ENCODE results near the gene SIAH3.

Gene SIAH3

GRCh38 chr13:45851171-45851921 lies at the start of gene SIAH3:
TSS of gene SIAH3 (minus strand) at chr13:45851753. CDS start at chr13:45851629, 124 bp downstream.
- Histone ChIP-seq H3K27me3 (ENCODE audit: control insufficient read depth, insufficient read depth, low read length) (peaks cover 10% of the 10 kb centered on the region; the same call in 1 of the 2 replicates), H3K4me3 (ENCODE audit: low read length) (peak within 1 kb of the TSS; percentile 14; the same call in 1 of the 2 replicates), H3K4me1 (ENCODE audit: control insufficient read depth, insufficient read depth, low read length) (peaks cover 7% of the 10 kb centered on the region; the same call in 1 of the 2 replicates), H3K9me3 (ENCODE audit: control insufficient read depth, insufficient read depth, low read length) (no peaks in the 10 kb centered on the region), H3K36me3 (ENCODE audit: control insufficient read depth, insufficient read depth, low read length) (no peaks in the 10 kb centered on the region), H3K27ac (ENCODE audit: low read length) (no peak within 1 kb of the TSS)
- no CpG with 5 or more reads among the region's 35 CpGs for WGBS (ENCODE audit: insufficient coverage, insufficient read length)
- no peak for DNase-seq (ENCODE audit: low read depth, low spot score)

GRCh38 chr13:45899406-45899805 lies 47.9 kb upstream of the SIAH3 start:
- H3K4me3 ChIP-seq (ENCODE audit: low read length): no peak overlapping the region
- no CpG with 5 or more reads among the region's 3 CpGs for WGBS (ENCODE audit: insufficient coverage, insufficient read length)
- no peaks in the 10 kb centered on the region for H3K36me3 ChIP-seq (ENCODE audit: control insufficient read depth, insufficient read depth, low read length)
- H3K9me3 ChIP-seq (ENCODE audit: control insufficient read depth, insufficient read depth, low read length): no peaks in the 10 kb centered on the region
- no peaks in the 10 kb centered on the region for H3K4me1 ChIP-seq (ENCODE audit: control insufficient read depth, insufficient read depth, low read length)
- DNase-seq (ENCODE audit: low read depth, low spot score): no peak
- no peak overlapping the region for H3K27ac ChIP-seq (ENCODE audit: low read length)
- H3K27me3 ChIP-seq (ENCODE audit: control insufficient read depth, insufficient read depth, low read length): no peaks in the 10 kb centered on the region

GRCh38 chr13:45897562-45897961 lies 46.0 kb upstream of the SIAH3 start:
- WGBS (ENCODE audit: insufficient coverage, insufficient read length): no CpG with 5 or more reads among the region's 2 CpGs
- no peak overlapping the region for H3K27ac ChIP-seq (ENCODE audit: low read length)
- DNase-seq (ENCODE audit: low read depth, low spot score): no peak
- no peaks in the 10 kb centered on the region for H3K9me3 ChIP-seq (ENCODE audit: control insufficient read depth, insufficient read depth, low read length)
- H3K4me3 ChIP-seq (ENCODE audit: low read length): no peak overlapping the region
- no peaks in the 10 kb centered on the region for H3K4me1 ChIP-seq (ENCODE audit: control insufficient read depth, insufficient read depth, low read length)
- no peaks in the 10 kb centered on the region for H3K27me3 ChIP-seq (ENCODE audit: control insufficient read depth, insufficient read depth, low read length)
- no peaks in the 10 kb centered on the region for H3K36me3 ChIP-seq (ENCODE audit: control insufficient read depth, insufficient read depth, low read length)

GRCh38 chr13:45896285-45896684 lies 44.7 kb upstream of the SIAH3 start:
- WGBS (ENCODE audit: insufficient coverage, insufficient read length): no CpG with 5 or more reads among the region's 5 CpGs
- H3K36me3 ChIP-seq (ENCODE audit: control insufficient read depth, insufficient read depth, low read length): no peaks in the 10 kb centered on the region
- H3K27me3 ChIP-seq (ENCODE audit: control insufficient read depth, insufficient read depth, low read length): no peaks in the 10 kb centered on the region
- no peak overlapping the region for H3K4me3 ChIP-seq (ENCODE audit: low read length)
- no peaks in the 10 kb centered on the region for H3K9me3 ChIP-seq (ENCODE audit: control insufficient read depth, insufficient read depth, low read length)
- H3K4me1 ChIP-seq (ENCODE audit: control insufficient read depth, insufficient read depth, low read length): no peaks in the 10 kb centered on the region
- no peak overlapping the region for H3K27ac ChIP-seq (ENCODE audit: low read length)
- no peak for DNase-seq (ENCODE audit: low read depth, low spot score)

- Histone ChIP-seq H3K4me1 (ENCODE audit: control insufficient read depth, insufficient read depth, low read length) (no peaks in the 10 kb centered on the region), H3K27ac (ENCODE audit: low read length) (no peak overlapping the region), H3K36me3 (ENCODE audit: control insufficient read depth, insufficient read depth, low read length) (no peaks in the 10 kb centered on the region), H3K27me3 (ENCODE audit: control insufficient read depth, insufficient read depth, low read length) (no peaks in the 10 kb centered on the region), H3K4me3 (ENCODE audit: low read length) (no peak overlapping the region), H3K9me3 (ENCODE audit: control insufficient read depth, insufficient read depth, low read length) (no peaks in the 10 kb centered on the region)
- WGBS (ENCODE audit: insufficient coverage, insufficient read length): no CpG with 5 or more reads among the region's 2 CpGs
- no peak for DNase-seq (ENCODE audit: low read depth, low spot score)
Observed at GRCh38 chr13:45895881-45896280, 44.3 kb upstream of the SIAH3 start.

- Histone ChIP-seq H3K27me3 (ENCODE audit: control insufficient read depth, insufficient read depth, low read length) (no peaks in the 10 kb centered on the region), H3K36me3 (ENCODE audit: control insufficient read depth, insufficient read depth, low read length) (no peaks in the 10 kb centered on the region), H3K4me1 (ENCODE audit: control insufficient read depth, insufficient read depth, low read length) (no peaks in the 10 kb centered on the region), H3K27ac (ENCODE audit: low read length) (no peak overlapping the region), H3K4me3 (ENCODE audit: low read length) (no peak overlapping the region), H3K9me3 (ENCODE audit: control insufficient read depth, insufficient read depth, low read length) (no peaks in the 10 kb centered on the region)
- DNase-seq (ENCODE audit: low read depth, low spot score): no peak
Observed at GRCh38 chr13:45892513-45892912, 41.0 kb upstream of the SIAH3 start.

GRCh38 chr13:45889590-45890243 lies 38.2 kb upstream of the SIAH3 start:
- DNase-seq (ENCODE audit: low read depth, low spot score): no peak
- no peak overlapping the region for H3K27ac ChIP-seq (ENCODE audit: low read length)
- H3K9me3 ChIP-seq (ENCODE audit: control insufficient read depth, insufficient read depth, low read length): no peaks in the 10 kb centered on the region
- H3K4me1 ChIP-seq (ENCODE audit: control insufficient read depth, insufficient read depth, low read length): no peaks in the 10 kb centered on the region
- no peaks in the 10 kb centered on the region for H3K27me3 ChIP-seq (ENCODE audit: control insufficient read depth, insufficient read depth, low read length)
- no peak overlapping the region for H3K4me3 ChIP-seq (ENCODE audit: low read length)
- no peaks in the 10 kb centered on the region for H3K36me3 ChIP-seq (ENCODE audit: control insufficient read depth, insufficient read depth, low read length)
- WGBS (ENCODE audit: insufficient coverage, insufficient read length): no CpG with 5 or more reads among the region's 5 CpGs

- WGBS (ENCODE audit: insufficient coverage, insufficient read length): no CpG with 5 or more reads among the region's 7 CpGs
- DNase-seq (ENCODE audit: low read depth, low spot score): no peak
- Histone ChIP-seq H3K27me3 (ENCODE audit: control insufficient read depth, insufficient read depth, low read length) (no peaks in the 10 kb centered on the region), H3K4me1 (ENCODE audit: control insufficient read depth, insufficient read depth, low read length) (no peaks in the 10 kb centered on the region; the same call in 1 of the 2 replicates), H3K9me3 (ENCODE audit: control insufficient read depth, insufficient read depth, low read length) (no peaks in the 10 kb centered on the region), H3K36me3 (ENCODE audit: control insufficient read depth, insufficient read depth, low read length) (no peaks in the 10 kb centered on the region), H3K27ac (ENCODE audit: low read length) (no peak overlapping the region), H3K4me3 (ENCODE audit: low read length) (no peak overlapping the region)
Observed at GRCh38 chr13:45886466-45886865, 34.9 kb upstream of the SIAH3 start.

GRCh38 chr13:45885194-45885593 lies 33.6 kb upstream of the SIAH3 start:
- H3K36me3 ChIP-seq (ENCODE audit: control insufficient read depth, insufficient read depth, low read length): no peaks in the 10 kb centered on the region
- no peak overlapping the region for H3K4me3 ChIP-seq (ENCODE audit: low read length)
- H3K4me1 ChIP-seq (ENCODE audit: control insufficient read depth, insufficient read depth, low read length): no peaks in the 10 kb centered on the region; the same call in 1 of the 2 replicates
- DNase-seq (ENCODE audit: low read depth, low spot score): no peak
- no peaks in the 10 kb centered on the region for H3K27me3 ChIP-seq (ENCODE audit: control insufficient read depth, insufficient read depth, low read length)
- no CpG with 5 or more reads among the region's 5 CpGs for WGBS (ENCODE audit: insufficient coverage, insufficient read length)
- H3K27ac ChIP-seq (ENCODE audit: low read length): no peak overlapping the region
- no peaks in the 10 kb centered on the region for H3K9me3 ChIP-seq (ENCODE audit: control insufficient read depth, insufficient read depth, low read length)

GRCh38 chr13:45882626-45883025 lies 31.1 kb upstream of the SIAH3 start:
- no CpG with 5 or more reads among the region's 1 CpG for WGBS (ENCODE audit: insufficient coverage, insufficient read length)
- DNase-seq (ENCODE audit: low read depth, low spot score): no peak
- Histone ChIP-seq H3K9me3 (ENCODE audit: control insufficient read depth, insufficient read depth, low read length) (no peaks in the 10 kb centered on the region), H3K4me3 (ENCODE audit: low read length) (no peak overlapping the region), H3K36me3 (ENCODE audit: control insufficient read depth, insufficient read depth, low read length) (no peaks in the 10 kb centered on the region), H3K27ac (ENCODE audit: low read length) (no peak overlapping the region), H3K27me3 (ENCODE audit: control insufficient read depth, insufficient read depth, low read length) (peaks cover 2% of the 10 kb centered on the region; the same call in 1 of the 2 replicates), H3K4me1 (ENCODE audit: control insufficient read depth, insufficient read depth, low read length) (no peaks in the 10 kb centered on the region; the same call in 1 of the 2 replicates)
